Islet of Langerhans (tissue), 1 donor: ENCODE results near the gene UMOD.

Experiments used
- FAIRE-seq: peaks from one replicate; lab custom pipeline; 2011; peaks lifted over from hg19 to GRCh38; lab: Jason Lieb, UNC

UMOD gene

GRCh38 chr16:20300312-20301097 lies 52.0 kb downstream of the UMOD start:
- no peak for FAIRE-seq

- no peak for FAIRE-seq
Measured at GRCh38 chr16:20298452-20298851, 54.1 kb downstream of the UMOD start.

- no peak for FAIRE-seq
Measured at GRCh38 chr16:20291208-20292206, 61.0 kb downstream of the UMOD start.

- no peak for FAIRE-seq
Measured at GRCh38 chr16:20289571-20289970, 62.9 kb downstream of the UMOD start.

- FAIRE-seq: no peak
Measured at GRCh38 chr16:20285993-20286499, 66.5 kb downstream of the UMOD start.
